MM.1S (cell line): ENCODE measurements around the gene SLC30A4.

ENCODE experiments used
- EZH2 ChIP-seq: fragments of 300-600 bp; sonication (generic); optimal IDR thresholded peaks from 2 replicates; pipeline ENCODE3; 2017; ENCODE audit warnings: low read depth, mild to moderate bottlenecking, antibody characterized with exemption, low read length, mixed read lengths
- TF ChIP-seq, protein P1 (sequence below): fragments of 300-600 bp; sonication (generic); IDR thresholded peaks from 2 replicates; pipeline ENCODE4 v1.5.1; 2016; ENCODE audit warnings: antibody characterized with exemption, low read length, mixed read lengths

DNA sequence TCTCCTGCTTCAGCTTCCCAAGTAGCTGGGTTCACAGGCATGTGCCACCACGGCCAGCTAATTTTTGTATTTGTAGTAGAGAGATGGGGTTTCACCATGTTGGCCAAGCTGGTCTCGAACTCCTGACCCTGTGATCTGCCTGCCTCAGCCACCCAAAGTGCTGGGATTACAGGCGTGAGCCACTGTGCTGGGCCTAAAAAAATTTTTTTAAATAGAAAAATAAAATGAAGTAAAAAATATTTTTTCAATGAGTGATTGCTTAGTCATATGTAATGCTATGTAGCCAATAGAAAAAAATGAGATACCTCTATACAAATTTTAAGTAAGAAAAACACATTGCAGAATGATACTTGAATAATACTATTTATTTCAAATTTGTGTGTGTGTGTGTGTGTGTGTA lies 27.9 kb upstream of the SLC30A4 start:
- no peak for TF ChIP-seq EZH2
- TF ChIP-seq, protein P1, sequence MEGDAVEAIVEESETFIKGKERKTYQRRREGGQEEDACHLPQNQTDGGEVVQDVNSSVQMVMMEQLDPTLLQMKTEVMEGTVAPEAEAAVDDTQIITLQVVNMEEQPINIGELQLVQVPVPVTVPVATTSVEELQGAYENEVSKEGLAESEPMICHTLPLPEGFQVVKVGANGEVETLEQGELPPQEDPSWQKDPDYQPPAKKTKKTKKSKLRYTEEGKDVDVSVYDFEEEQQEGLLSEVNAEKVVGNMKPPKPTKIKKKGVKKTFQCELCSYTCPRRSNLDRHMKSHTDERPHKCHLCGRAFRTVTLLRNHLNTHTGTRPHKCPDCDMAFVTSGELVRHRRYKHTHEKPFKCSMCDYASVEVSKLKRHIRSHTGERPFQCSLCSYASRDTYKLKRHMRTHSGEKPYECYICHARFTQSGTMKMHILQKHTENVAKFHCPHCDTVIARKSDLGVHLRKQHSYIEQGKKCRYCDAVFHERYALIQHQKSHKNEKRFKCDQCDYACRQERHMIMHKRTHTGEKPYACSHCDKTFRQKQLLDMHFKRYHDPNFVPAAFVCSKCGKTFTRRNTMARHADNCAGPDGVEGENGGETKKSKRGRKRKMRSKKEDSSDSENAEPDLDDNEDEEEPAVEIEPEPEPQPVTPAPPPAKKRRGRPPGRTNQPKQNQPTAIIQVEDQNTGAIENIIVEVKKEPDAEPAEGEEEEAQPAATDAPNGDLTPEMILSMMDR: no peak
